Endometrial microvascular endothelial cells (primary cell): Measurements from ENCODE around the gene RGS11. TPM values are rescaled to one million over a fixed set of nuclear protein-coding genes. Genes with fewer than 3 reads are reported as not detected.
"Not testable (repeated sequence)": the region's sequence is repeated elsewhere in the genome, so short reads cannot be mapped to it uniquely, and the experiment has no call there.

Experiments used
- in situ Hi-C: cut with HindIII; loops from 2 replicates; pipeline ENCODE4 v1.10.0; 2017; ENCODE audit warnings: low sequenced_read_pairs, low pct_unique_long_range_greater_than_20kb; ENCODE audit errors: inconsistent ontology term
- total RNA-seq: library from RNA; depleted of rRNA; stranded (reverse); fragments of >200 nt; gene quantifications from one replicate; pipeline ENCODE4 v1.2.3, GENCODE V29; 2015; ENCODE audit errors: inconsistent ontology term

RGS11 gene
- total RNA-seq, 1 donor from 2014 or later = 1.2 TPM

DNA sequence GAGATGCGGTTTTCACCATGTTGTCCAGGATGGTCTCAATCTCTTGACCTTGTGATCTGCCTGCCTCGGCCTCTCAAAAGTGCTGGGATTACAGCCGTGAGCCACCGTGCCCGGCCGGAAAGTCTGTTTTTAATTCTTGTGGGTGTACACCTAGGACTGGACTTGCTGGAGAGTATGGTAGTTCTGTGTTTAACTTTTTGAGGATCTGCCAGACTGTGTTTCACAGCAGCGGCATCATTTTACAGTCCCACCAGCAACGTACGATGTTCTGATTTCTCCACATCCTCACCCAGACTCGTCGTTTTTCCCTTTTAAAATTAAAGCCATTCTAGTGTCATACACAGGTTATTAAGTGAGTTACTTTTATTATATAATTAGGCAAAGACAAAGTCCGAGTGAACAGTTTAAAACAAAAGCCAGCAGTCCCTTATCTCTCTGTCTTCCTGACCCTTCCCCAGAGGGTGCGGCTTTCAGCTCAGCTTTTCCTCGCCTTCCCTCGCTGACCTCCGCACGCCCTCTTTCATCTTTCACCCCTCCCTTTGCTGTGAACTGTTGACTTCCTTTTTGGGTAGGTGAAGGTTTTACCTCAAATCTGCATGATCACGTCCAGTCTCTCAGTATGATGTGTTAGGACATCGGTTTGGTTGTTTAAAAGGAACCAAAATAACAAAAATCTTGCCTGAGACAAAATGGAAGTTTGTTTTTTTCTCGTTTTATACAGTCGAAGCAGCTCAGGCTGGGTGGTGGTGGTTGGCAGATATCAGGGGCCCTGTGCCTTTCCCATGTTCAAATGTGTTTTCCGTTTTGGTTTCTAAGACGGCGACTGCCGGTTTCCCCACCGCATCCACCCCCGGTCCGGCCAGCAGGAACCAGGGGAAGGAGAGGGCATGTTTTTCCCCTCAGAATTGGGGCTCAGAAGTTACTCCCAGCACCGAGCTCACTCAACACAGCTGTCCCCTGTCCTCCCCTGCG, 23.1 kb downstream of the RGS11 start:
- in situ Hi-C loops = no loop called here

DNA sequence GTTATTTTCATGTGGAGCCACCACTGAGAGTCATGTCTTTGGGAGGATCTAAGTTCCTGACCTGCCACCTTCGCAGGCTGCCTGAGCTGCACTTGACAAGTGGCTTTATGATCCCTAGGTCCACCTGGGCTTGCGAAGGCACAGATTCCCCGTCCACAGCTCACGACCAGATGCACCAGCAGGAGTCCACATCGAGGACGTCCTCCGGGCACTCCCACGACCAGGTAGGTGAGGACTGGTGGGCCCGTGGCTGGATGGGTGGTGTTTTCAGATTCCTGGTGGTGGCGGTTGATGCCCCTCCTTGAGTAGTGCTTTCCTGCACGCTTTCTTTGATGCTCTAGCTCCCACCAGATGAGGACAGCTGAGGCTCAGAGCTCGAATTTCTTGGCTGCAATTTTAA, 26.3 kb downstream of the RGS11 start:
- in situ Hi-C loops = no loop called here

DNA sequence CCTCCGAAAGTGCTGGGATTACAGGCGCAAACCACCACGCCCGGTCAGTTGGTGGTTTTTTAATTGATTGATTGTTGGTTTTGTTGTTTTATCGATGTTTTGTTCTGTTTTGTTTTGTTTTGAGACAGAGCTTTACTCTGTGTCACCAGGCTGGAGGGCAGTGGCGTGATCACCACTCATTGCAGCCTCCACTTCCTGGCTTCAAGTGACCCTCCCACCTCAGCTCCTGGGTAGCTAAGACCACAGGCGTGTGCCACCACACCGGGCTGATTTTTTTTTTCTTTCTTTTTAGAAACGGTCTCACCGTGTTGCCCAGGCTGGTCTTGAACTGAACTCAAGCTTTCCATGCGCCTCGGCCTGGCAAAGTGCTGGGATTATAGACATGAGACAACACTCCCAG, 28.7 kb downstream of the RGS11 start:
- in situ Hi-C loops = no loop called here

DNA sequence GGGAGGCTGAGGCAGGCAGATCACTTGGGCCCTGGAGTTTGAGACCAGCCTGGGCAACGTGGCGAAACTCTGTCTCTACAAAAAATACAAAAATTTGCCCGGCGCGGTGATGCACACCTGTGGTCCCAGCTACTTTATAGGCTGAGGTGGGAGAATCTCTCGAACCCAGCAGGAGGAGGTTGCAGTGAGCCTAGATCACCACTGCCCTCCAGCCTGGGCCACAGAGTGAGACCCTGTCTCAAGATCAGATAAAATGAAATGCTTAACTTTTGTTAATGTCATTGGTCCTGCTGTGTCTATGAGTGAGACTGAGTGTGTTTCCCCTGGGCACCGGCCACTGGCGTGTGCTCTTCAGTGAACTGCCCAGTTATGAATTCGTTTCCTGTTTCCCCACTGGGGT, 30.6 kb downstream of the RGS11 start:
- in situ Hi-C loops = no loop called here

DNA sequence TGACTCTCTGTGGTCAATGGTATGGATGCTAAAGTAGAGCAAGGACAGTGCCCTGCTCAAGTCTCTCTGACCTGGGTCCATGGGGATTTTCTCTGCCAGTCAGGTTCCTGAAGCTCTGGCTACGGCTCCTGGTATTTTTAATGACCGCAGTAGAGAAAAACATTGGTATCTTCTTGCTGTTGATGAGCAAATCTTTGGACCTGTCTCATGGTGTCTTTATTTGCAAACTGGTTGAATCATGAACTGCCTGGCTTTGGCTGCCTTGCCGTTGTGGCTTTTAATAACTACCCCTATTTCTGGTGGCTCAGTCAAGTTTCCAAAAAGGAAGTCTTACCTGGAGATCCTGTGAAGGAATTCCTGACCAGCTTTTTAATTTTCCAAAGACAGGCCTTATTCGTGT, 32.4 kb downstream of the RGS11 start:
- in situ Hi-C loops = no loop called here

DNA sequence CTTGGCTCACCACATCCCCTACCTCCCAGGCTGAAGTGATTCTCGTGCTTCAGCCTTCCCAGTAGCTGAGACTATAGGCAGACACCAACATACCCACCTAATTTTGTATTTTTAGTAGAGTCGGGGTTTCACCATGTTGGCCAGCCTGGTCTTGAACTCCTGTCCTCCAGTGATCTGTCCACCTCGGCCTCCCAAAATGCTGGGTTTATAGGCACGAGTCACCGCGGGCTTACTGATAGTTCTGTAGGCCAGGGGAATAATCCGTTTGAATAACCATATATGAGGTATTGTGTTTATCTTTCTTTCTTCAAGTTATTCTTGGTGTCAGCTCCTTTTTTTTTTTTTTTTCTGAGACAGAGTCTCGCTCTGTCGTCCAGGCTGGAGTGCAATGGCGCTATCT, 33.5 kb downstream of the RGS11 start:
- in situ Hi-C loops = no loop called here

DNA sequence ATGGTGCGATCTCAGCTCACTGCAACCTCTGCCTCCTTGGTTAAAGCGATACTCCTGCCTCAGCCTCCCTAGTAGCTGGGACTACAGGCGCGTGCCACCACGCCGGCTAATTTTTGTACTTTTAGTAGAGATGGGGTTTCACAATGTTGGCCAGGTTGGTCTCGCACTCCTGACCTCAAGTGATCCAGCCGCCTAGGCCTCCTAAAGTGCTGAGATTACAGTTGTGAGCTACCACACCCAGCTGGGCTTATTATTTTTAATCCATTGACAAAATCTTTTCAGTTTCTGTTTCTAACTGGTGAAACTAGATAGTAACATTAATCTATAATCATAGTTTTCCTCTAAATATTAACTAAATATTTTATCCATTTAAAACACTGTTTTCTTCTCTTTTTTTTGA, 35.2 kb downstream of the RGS11 start:
- in situ Hi-C loops = no loop called here

DNA sequence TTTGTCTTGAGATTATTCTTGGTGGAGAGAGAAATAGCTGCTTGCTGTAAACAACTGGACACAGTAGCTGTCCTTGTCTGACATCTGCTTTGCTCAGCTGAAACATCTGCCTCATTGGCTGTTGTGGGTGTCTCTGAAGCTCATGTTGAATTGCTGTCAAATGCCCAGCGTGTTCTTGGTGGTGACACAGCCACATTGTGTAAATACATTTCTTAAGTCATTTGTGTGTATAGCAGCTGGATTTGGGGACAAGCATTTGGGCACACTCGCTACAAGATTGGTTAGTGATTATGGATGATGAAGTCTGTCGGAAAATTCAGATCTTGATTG, 35.8 kb downstream of the RGS11 start:
- in situ Hi-C loops = no loop called here

DNA sequence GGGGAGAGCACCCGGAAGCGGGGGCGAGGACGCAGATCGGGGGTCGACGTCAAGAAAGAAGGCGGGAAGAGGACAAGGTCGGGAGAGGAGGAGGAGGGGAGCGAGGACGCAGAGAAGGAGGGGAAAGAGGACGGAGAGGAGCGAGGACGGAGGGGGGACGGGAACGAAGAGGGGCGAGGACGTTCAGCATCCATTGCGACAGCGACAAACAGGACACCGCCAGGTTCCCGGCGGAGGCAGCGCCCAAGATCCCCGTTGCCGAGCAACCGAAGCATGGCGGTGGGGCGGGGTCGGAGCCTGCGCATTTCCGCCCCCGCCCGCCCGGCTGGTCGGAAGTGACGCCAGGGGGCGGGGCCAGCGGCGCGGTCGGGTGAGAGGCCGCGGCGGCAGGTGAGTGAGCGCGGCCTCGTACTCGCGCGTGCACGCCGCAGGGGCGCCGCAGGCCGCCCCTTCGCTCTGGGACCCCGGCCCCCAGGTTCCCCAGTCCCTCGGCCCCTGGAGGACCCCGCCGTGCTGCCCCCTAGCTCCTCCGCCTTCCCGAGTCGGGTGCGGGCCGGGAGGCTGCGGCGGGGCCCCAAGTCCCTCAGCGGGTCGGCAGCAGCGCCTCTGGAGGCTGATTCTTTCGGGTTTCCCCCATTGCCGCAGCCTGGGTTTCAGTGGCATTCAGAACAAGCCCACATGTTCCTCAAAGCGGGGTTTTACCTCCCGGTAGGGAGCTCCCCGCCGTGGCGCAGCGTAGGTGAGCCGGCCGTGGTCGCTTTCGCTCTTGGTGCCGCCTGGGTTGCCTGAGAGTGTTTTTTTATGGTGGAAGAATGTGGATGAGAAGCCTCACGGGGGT, 41.1 kb downstream of the RGS11 start, which contains the start of gene FAM234A:
Gene FAM234A (plus strand): TSS at position 354 of the 838 bp plus-strand sequence. CDS start 19,593 bp downstream, outside the sequence.
- in situ Hi-C loops = no loop called here

DNA sequence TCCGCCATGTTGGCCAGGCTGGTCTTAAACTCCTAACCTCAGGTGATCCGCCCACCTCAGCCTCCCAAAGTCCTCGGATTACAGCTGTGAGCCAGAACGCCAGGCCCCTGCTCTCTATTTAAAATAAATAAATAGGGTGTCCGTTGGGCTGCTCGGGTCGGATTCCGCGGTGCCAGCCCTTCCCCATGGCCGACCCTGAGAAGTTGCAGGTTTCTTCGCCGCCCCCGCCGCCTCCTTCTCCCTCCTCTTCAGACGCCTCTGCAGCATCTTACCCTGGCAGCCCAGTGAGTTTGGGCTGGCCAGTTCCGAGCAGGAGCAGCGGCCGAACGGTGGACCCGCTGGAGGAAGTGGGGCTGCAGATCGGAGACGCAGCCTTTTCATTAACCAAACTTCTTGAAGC, 44.8 kb downstream of the RGS11 start:
- in situ Hi-C loops = no loop called here

DNA sequence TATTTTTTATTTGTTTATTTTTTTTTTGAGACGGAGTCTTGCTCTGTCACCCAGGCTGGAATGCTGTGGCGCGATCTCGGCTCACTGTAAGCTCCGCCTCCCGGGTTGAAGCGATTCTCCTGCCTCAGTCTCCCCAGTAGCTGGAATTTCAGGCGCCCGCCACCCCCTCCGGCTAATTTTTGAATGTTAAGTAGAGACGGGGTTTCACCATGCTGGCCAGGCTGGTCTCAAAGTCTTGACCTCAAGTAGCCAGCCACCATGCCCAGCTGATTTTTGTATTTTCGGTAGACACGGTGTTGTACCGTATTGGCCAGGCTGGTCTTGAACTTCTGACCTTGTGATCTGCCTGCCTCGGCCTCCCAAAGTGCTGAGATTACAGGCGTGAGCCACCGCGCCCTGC, 45.4 kb downstream of the RGS11 start:
- in situ Hi-C loops = not testable (repeated sequence)

DNA sequence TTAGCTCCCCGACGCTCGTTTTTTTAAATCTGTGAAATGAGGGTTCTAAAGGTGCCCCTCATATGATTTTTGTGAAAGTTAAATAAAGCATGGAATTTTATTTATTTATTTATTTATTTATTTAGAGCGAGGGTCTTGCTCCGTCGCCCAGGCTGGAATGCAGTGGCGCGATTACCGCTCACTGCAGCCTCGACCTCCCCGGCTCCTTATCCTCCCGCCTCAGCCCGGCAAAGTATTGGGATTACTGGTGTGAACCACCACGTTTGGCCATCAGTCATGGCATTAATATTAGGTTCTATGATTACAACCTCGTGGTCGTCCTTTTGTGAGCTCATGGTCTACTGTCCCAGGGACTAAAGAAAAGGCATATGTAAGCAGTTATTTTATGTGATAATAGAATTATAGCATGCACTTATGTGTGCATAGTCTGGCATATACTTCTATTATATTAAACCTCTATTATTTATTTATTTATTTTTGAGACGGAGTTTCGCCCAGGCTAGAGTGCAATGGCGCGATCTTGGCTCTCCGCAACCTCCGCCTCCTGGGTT, 45.9 kb downstream of the RGS11 start:
- in situ Hi-C loops = no loop called here

DNA sequence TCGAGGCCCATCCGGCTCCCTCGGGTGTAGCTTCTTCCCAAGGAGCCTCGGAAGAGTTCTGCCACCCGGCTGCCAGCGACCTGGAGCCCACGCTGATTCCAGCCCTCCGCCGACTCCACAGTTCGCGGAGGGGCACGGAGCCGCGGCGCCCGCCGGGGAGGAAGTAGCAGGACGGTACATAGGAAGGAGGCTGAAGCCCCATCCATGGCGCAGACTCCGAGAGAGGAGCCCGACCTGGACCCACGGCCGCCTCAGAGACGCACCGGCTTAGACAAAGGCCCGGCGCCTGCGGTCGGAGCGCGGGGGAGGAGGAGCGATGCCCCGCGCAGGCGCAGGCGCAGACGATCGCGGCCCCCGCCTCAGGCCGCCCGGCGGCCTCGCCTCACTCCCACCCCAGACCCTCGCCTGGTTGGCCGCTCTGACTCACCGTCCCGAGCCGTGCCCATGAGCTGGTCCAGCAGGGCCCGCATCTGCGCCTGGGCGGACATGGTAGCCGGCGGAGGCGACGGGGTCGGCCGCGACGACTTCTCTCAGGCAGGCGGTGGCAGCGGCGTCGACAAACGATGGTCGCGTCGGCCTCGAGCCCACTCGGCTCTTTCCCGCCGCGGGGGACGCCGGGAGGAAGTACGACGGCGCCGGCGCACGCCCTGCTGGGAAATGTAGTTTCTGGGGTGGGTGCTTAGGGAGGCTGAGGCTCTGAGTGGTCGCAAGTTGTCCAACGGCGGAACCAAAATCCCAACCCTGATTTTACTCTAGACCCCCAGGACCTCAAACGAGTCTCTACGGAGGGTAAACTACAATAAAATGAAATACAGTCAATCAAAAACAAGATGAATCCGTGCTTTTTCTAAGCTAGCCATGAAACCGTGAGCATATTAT, 46.7 kb downstream of the RGS11 start, which contains the start of gene LUC7L:
Gene LUC7L (minus strand): TSS at position 598 of the 879 bp plus-strand sequence. CDS start 110 bp downstream, at position 488.
- in situ Hi-C loops = no loop called here

DNA sequence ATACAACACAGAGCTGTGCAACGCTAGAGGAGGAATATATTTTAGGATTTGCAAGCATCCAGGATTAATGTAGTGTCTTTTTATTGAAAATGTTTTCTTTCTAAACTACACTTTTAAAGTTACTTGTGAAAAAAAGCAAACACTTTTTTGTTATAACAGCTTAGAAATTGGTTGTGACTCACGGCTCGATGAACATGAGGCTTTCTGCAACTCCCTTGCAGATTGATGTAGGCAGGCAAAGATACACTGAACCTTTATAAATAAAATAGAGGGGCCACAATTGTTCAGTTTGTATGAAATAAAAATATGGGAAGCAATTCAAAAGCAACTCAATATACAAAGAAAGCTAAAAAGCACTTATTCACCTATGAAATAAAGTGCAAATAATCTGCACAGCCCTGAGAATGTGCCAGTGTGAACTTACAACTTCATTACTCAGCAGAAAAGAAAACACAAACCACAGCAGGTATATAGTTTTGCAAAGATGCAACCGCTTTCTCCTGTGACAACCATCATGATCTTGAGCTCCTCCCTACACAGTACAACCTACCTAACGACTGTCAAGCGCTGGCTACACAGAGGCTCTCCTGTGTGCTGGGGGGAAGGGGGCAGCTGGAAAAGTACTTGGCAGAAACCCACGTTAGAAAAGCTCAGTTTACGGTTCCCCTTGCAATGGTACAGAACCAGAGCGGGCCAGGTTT, 47.4 kb downstream of the RGS11 start:
- in situ Hi-C loops = no loop called here

DNA sequence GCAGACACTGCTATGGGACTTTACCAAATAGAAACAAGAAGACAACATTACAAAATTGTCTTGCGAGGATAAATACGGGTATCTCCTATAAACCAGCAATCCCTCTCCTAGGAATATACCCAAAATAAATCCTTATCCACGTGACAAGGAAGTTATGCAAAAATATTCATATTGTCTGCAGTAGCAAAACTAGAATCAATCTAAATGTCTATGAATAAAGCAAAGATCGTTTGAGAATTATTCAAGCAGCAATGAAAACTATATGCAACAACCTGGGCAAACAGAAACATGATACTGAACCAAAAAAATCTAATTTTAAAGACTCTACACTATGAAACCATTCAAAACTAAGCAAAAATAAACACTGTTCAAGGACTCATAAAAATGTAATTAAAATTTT, 55.7 kb downstream of the RGS11 start:
- in situ Hi-C loops = no loop called here
